HL-60/S4 treated with retinoic acid at 250 ng/mL for 4 days and 3 days (cell line): ENCODE data around the gene STK4.

Experiments used
- in situ Hi-C: fragments of 300-500 bp; cut with MboI; formaldehyde crosslinking; loops from 2 replicates; pipeline ENCODE4 v1.7.0; 2022; ENCODE audit warnings: low sequenced_read_pairs

The STK4 gene

GRCh38 chr20:44966030-44966961, at the start of gene STK4:
STK4 (plus strand) TSS chr20:44966512; CDS start chr20:44966569, 57 bp downstream.
- in situ Hi-C loops = no loop called here

- in situ Hi-C loops = no loop called here
These were observed 49.7 kb upstream of the STK4 start for GRCh38 chr20:44916586-44916985.

DNA sequence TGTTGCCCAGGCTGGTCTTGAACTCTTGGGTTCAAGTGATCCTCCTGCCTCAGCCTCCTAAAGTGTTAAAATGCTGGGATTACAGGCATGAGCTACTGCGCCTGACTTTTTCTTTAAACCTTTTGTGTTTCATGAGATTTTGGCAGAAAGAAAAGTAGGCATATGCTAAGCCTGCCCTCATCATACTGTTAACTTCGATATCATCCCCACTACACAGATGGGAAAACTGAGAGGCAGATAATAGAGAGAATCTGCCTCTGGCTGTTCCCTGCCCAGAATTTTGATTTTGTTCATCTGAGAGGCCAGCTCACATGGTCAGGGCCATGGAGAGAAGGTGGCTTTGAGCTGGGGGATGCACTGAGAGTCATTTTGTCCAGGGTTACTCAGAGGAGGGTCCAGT, 48.9 kb upstream of the STK4 start:
- in situ Hi-C loops = no loop called here

GRCh38 chr20:44918342-44918741, 48.0 kb upstream of the STK4 start:
- in situ Hi-C loops = no loop called here

GRCh38 chr20:44918761-44919160, 47.6 kb upstream of the STK4 start:
- in situ Hi-C loops = no loop called here

GRCh38 chr20:44921447-44921846, 44.9 kb upstream of the STK4 start:
- in situ Hi-C loops = no loop called here

DNA sequence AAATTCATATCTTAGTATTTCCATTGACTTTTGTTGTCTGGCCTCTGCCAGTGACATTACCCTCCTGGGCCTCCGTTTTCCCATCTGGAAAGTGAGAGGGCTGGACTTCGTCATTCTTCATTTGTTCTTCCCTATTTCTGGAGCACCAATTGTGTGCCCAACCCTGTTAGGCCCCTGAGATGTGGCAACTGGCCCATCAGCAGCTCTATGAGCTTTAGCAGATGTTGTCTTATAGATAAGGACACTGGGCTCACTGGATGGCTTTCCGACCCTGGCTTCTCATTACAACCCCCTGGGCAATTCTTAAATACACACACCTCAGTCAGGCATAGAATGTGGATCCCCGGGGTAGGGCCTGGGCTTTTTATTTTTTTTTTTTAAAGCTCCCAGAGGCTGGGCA, 41.8 kb upstream of the STK4 start:
- in situ Hi-C loops = no loop called here

DNA sequence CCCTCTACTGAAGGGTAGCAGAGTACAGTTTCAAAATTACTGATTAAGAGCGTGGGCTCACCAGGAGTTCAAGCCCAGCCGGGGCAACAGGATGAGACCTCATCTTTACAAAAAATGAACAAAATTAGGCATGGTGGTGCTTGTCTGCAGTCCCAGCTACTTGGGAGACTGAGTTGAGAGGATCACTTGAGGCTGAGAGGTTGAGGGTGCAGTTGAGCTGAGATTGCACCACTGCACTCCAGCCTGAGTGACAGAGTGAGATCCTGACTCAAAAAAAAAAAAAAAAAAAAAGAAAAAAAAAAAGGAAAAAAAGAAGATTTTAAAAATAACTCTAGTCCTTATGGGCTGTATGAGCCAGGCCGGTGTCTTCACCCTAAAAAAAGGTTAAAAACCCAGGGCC, 37.7 kb upstream of the STK4 start:
- in situ Hi-C loops = no loop called here

- in situ Hi-C loops = no loop called here
These were observed 35.7 kb upstream of the STK4 start for GRCh38 chr20:44930517-44931168.

- in situ Hi-C loops = no loop called here
These were observed 34.4 kb upstream of the STK4 start for GRCh38 chr20:44931911-44932310.

- in situ Hi-C loops = no loop called here
These were observed 33.4 kb upstream of the STK4 start for GRCh38 chr20:44932916-44933315.

DNA sequence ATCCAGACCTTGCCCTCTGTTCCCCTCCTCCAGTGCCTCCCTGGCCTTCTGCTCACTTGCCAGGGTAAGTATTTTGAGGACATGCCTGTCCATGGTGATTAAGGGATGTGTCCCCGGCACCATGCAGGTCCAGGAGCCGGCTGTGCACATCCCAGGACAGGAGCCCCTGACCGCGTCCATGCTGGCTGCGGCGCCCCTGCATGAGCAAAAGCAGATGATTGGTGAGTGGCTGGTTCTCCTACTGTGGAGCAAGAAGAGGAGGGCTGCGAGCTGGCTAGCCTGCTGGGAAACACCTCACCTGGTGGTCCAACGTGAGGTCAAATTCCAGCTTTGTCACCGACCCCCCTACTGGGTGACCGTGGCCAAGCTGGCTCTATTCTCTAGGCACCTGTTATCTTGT, 29.8 kb upstream of the STK4 start:
- in situ Hi-C loops = no loop called here

GRCh38 chr20:44938637-44939036, 27.7 kb upstream of the STK4 start:
- in situ Hi-C loops = no loop called here

DNA sequence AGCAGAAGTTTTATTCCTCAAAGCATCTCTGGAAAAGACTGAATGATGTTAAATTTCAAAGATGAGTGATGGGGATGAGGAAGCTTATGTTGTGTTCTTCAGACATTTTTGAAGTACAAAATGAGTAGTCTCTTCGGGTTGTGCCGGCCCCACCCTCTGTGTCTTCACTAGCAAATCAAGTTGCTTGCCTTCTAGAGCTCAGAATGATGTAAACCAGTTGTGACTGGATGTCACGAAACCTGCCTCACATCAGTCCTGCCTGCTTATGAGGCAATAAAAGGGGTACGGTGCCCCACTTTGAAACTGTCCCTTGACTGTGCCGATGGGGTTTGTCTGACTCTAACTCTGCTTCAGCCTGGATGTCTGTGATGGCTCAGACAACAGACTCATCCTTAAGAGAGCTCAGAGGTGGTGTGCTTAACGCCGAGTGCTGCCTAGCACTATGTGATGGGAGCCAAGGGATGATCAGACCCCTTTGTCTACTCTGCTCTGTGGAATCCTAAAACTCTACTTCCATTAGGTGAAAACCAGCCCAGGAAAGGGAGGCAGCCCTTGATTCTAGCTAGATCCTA, 25.1 kb upstream of the STK4 start:
- in situ Hi-C loops = no loop called here

GRCh38 chr20:44942264-44942973, 23.9 kb upstream of the STK4 start:
- in situ Hi-C loops = no loop called here

DNA sequence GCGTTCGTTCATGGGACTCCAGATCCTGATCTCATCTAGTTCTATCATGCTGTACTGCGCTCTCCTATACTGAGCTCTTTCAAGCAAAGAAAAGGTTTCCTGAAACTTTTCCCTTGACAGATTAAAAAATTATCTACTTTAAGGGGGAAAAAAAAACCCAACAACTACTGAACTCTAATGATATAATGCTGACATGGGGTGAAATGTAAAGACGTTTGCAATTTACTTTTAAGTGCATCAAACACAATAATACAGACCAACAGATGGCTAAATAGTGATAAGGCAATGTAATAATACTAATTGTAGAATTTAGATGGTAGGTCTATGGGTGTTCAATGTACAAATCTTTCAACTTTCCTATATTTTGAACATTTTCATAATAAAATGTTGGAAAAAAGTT, 22.5 kb upstream of the STK4 start:
- in situ Hi-C loops = no loop called here

GRCh38 chr20:44945261-44945660, 21.1 kb upstream of the STK4 start:
- in situ Hi-C loops = no loop called here

- in situ Hi-C loops = no loop called here
These were observed 19.9 kb upstream of the STK4 start for GRCh38 chr20:44946271-44946852.

DNA sequence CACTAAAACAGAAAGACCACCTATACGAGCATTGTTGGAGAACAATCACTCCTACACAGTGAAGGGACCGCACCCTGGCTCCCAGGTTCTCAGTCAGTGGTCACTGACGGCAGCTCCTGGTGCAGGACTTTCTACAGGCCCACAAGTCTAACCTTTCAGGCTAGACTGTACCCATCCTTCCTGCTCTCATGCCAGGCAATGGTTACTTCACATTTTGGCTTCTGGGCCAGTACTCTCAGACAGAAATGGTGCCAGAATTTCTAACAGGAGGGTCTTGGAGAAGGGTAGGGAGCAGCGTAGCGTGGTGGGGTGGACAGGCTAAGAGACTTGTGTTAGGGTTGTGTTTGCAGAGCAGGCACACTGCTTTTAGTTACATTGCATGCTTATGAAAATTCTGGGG, 18.2 kb upstream of the STK4 start:
- in situ Hi-C loops = no loop called here

DNA sequence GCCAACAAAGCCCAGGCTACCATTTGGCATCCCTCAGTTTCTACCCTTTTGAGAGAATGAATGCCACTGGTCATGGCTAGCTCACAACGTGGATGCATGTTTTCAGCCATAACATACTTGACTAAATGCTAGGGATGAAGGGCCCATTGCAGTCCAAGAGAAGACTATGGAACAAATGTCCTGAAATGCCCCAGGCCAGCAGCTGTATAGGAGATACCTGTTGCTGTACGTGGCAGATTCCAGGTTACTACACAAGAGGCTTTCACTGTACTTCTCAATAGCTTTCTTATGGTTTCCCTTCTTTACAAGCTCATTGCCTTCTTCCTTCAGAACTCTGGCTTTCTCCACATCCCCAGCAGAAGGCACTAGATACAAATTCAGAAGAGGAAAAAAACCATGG, 17.8 kb upstream of the STK4 start:
- in situ Hi-C loops = no loop called here

GRCh38 chr20:44950368-44950767, 15.9 kb upstream of the STK4 start:
- in situ Hi-C loops = no loop called here
